ENCODE results near the gene IFRD2. TPM values are rescaled to one million over a fixed set of nuclear protein-coding genes. Genes with fewer than 3 reads are reported as not detected.
A peak's percentile ranks its signal among the peaks of the same experiment; 100 is the strongest.

Gene IFRD2
- total and polyA plus RNA-seq, 2 experiments from 2014 or later, result 80.8 to 91.5 TPM

DNA sequence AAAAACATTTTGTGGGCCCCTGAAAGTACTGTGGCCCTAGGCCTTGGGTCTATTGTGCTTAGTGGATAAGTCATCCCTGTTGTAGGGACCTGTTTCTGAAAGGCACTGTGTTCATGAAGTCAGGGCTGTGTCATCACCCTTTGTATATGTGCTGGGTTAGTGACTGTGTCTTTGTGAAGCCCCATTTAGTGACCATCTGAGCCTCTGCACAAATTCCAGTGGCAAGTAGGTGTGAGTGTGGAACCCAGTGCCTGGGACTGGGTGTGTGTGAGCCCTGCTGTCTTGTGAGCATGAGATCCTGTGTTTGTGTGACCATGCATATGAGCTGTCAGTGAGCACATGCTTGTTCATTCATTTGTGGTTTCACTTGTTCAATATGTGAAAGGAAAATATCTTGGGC, 12.4 kb upstream of the IFRD2 start (continued):
- no peak for TF ChIP-seq EZH2phosphoT487 (IDR thresholded peaks at IDR 0.05; ENCODE audit: unreplicated experiment)

GRCh38 chr3:50303013-50303815, 11.0 kb upstream of the IFRD2 start, which contains the start of gene HYAL1:
HYAL1 (minus strand) TSS chr3:50303574; CDS start chr3:50302956, 618 bp downstream.
- H3K9me2 ChIP-seq (ENCODE audit: insufficient read depth), result no peaks in the 10 kb centered on the region
- Mint-ChIP-seq H3K4me3 (no peak within 1 kb of the TSS), H3K9me3 (peaks cover 31% of the 10 kb centered on the region), H3K36me3 (ENCODE audit: low read depth) (peaks cover 17% of the 10 kb centered on the region; the same call in 2 of the 3 replicates), H3K4me1 (peaks cover 20% of the 10 kb centered on the region), H3K27ac (no peak within 1 kb of the TSS; the same call in 1 of the 2 replicates), H3K27me3 (ENCODE audit: insufficient read depth, low read depth, poor library complexity) (peaks cover 16% of the 10 kb centered on the region)
- H3F3A ChIP-seq (replicated peaks; ENCODE audit: low read depth), result peaks cover 16% of the 10 kb centered on the region
- H3K27me3 ChIP-seq (ENCODE audit: insufficient read depth), result no peaks in the 10 kb centered on the region
- H2AFZ ChIP-seq, result no peak within 1 kb of the TSS
- H4K20me1 ChIP-seq (replicated peaks; ENCODE audit: insufficient read depth), result no peaks in the 10 kb centered on the region
- H3K36me3 ChIP-seq (ENCODE audit: insufficient read depth), result no peaks in the 10 kb centered on the region
- peak within 1 kb of the TSS; percentile 88; the same call in 1 of the 2 replicates for H3K27ac ChIP-seq (ENCODE audit: low read depth)
- peak within 1 kb of the TSS; percentile 74 for H3K4me2 ChIP-seq
- peak within 1 kb of the TSS; percentile 36; the same call in 1 of the 2 replicates for H3K4me3 ChIP-seq
- DNase-seq (ENCODE audit: low spot score) (peak; percentile 89), ATAC-seq (peak; percentile 64)
- H3K79me2 ChIP-seq (replicated peaks; ENCODE audit: insufficient read depth), result no peaks in the 10 kb centered on the region
- TF ChIP-seq ETS1 (IDR thresholded peaks at IDR 0.05) (no peak), POLR2AphosphoS5 (IDR thresholded peaks at IDR 0.05; ENCODE audit: low read depth) (peak; percentile 59), STAT1 (IDR thresholded peaks at IDR 0.05; ENCODE audit: unreplicated experiment) (no peak)
- TF ChIP-seq, protein P1, sequence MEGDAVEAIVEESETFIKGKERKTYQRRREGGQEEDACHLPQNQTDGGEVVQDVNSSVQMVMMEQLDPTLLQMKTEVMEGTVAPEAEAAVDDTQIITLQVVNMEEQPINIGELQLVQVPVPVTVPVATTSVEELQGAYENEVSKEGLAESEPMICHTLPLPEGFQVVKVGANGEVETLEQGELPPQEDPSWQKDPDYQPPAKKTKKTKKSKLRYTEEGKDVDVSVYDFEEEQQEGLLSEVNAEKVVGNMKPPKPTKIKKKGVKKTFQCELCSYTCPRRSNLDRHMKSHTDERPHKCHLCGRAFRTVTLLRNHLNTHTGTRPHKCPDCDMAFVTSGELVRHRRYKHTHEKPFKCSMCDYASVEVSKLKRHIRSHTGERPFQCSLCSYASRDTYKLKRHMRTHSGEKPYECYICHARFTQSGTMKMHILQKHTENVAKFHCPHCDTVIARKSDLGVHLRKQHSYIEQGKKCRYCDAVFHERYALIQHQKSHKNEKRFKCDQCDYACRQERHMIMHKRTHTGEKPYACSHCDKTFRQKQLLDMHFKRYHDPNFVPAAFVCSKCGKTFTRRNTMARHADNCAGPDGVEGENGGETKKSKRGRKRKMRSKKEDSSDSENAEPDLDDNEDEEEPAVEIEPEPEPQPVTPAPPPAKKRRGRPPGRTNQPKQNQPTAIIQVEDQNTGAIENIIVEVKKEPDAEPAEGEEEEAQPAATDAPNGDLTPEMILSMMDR (conservative IDR thresholded peaks at IDR 0.05; ENCODE audit: low read depth in 2 of 2), result peak; percentile 29 to 68
- peaks cover 23% of the 10 kb centered on the region for H3K4me1 ChIP-seq (ENCODE audit: insufficient read depth)

- Histone ChIP-seq H3K27ac (ENCODE audit: low read depth) (no peak overlapping the region), H3K4me3 (no peak overlapping the region; the same call in 1 of the 2 replicates), H3K36me3 (ENCODE audit: insufficient read depth) (no peaks in the 10 kb centered on the region), H3K27me3 (ENCODE audit: insufficient read depth) (no peaks in the 10 kb centered on the region), H4K20me1 (replicated peaks; ENCODE audit: insufficient read depth) (no peaks in the 10 kb centered on the region), H3K4me1 (ENCODE audit: insufficient read depth) (peaks cover 25% of the 10 kb centered on the region), H3K4me2 (peak overlapping the region; percentile 74), H3F3A (replicated peaks; ENCODE audit: low read depth) (peaks cover 17% of the 10 kb centered on the region), H3K79me2 (replicated peaks; ENCODE audit: insufficient read depth) (no peaks in the 10 kb centered on the region), H2AFZ (no peak overlapping the region), H3K9me2 (ENCODE audit: insufficient read depth) (no peaks in the 10 kb centered on the region)
- H3K4me1 Mint-ChIP-seq, result peaks cover 22% of the 10 kb centered on the region
- DNase-seq (ENCODE audit: low spot score) (no peak), ATAC-seq (no peak)
- H3K27ac Mint-ChIP-seq, result no peak overlapping the region
- H3K27me3 Mint-ChIP-seq (ENCODE audit: insufficient read depth, low read depth, poor library complexity), result peaks cover 21% of the 10 kb centered on the region
- peaks cover 23% of the 10 kb centered on the region for H3K9me3 Mint-ChIP-seq
- no peak overlapping the region; the same call in 2 of the 3 replicates for H3K4me3 Mint-ChIP-seq
- H3K36me3 Mint-ChIP-seq (ENCODE audit: low read depth), result peaks cover 12% of the 10 kb centered on the region; the same call in 1 of the 3 replicates
- TF ChIP-seq, protein P2, sequence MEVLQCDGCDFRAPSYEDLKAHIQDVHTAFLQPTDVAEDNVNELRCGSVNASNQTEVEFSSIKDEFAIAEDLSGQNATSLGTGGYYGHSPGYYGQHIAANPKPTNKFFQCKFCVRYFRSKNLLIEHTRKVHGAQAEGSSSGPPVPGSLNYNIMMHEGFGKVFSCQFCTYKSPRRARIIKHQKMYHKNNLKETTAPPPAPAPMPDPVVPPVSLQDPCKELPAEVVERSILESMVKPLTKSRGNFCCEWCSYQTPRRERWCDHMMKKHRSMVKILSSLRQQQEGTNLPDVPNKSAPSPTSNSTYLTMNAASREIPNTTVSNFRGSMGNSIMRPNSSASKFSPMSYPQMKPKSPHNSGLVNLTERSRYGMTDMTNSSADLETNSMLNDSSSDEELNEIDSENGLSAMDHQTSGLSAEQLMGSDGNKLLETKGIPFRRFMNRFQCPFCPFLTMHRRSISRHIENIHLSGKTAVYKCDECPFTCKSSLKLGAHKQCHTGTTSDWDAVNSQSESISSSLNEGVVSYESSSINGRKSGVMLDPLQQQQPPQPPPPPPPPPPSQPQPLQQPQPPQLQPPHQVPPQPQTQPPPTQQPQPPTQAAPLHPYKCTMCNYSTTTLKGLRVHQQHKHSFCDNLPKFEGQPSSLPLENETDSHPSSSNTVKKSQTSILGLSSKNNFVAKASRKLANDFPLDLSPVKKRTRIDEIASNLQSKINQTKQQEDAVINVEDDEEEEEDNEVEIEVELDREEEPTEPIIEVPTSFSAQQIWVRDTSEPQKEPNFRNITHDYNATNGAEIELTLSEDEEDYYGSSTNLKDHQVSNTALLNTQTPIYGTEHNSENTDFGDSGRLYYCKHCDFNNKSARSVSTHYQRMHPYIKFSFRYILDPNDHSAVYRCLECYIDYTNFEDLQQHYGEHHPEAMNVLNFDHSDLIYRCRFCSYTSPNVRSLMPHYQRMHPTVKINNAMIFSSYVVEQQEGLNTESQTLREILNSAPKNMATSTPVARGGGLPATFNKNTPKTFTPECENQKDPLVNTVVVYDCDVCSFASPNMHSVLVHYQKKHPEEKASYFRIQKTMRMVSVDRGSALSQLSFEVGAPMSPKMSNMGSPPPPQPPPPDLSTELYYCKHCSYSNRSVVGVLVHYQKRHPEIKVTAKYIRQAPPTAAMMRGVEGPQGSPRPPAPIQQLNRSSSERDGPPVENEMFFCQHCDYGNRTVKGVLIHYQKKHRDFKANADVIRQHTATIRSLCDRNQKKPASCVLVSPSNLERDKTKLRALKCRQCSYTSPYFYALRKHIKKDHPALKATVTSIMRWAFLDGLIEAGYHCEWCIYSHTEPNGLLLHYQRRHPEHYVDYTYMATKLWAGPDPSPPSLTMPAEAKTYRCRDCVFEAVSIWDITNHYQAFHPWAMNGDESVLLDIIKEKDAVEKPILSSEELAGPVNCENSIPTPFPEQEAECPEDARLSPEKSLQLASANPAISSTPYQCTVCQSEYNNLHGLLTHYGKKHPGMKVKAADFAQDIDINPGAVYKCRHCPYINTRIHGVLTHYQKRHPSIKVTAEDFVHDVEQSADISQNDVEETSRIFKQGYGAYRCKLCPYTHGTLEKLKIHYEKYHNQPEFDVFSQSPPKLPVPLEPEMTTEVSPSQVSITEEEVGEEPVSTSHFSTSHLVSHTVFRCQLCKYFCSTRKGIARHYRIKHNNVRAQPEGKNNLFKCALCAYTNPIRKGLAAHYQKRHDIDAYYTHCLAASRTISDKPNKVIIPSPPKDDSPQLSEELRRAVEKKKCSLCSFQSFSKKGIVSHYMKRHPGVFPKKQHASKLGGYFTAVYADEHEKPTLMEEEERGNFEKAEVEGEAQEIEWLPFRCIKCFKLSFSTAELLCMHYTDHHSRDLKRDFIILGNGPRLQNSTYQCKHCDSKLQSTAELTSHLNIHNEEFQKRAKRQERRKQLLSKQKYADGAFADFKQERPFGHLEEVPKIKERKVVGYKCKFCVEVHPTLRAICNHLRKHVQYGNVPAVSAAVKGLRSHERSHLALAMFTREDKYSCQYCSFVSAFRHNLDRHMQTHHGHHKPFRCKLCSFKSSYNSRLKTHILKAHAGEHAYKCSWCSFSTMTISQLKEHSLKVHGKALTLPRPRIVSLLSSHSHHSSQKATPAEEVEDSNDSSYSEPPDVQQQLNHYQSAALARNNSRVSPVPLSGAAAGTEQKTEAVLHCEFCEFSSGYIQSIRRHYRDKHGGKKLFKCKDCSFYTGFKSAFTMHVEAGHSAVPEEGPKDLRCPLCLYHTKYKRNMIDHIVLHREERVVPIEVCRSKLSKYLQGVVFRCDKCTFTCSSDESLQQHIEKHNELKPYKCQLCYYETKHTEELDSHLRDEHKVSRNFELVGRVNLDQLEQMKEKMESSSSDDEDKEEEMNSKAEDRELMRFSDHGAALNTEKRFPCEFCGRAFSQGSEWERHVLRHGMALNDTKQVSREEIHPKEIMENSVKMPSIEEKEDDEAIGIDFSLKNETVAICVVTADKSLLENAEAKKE (CRISPR knock-in tag; IDR thresholded peaks at IDR 0.05), result no peak
- TF ChIP-seq JUNB (IDR thresholded peaks at IDR 0.05; ENCODE audit: unreplicated experiment), result no peak
These were observed 10.1 kb upstream of the IFRD2 start for GRCh38 chr3:50302095-50303012.

Measured in GM23338 (cell line).